Astrocyte (in vitro differentiated cells and primary cell): ENCODE measurements around the gene ZNF277.

Source experiments
- EZH2 ChIP-seq: IDR thresholded peaks from 2 replicates; pipeline ENCODE4 v1.6.1; 2012; ENCODE audit warnings: mild to moderate bottlenecking, low read length, inconsistent platforms; ENCODE audit not compliant: insufficient read depth
- TF ChIP-seq, protein P1 (sequence below): IDR thresholded peaks from 2 replicates; pipeline ENCODE4 v1.5.1; 2011; ENCODE audit warnings: low read depth, mild to moderate bottlenecking, inconsistent platforms, low read length, moderate library complexity; ENCODE audit not compliant: insufficient read depth

DNA sequence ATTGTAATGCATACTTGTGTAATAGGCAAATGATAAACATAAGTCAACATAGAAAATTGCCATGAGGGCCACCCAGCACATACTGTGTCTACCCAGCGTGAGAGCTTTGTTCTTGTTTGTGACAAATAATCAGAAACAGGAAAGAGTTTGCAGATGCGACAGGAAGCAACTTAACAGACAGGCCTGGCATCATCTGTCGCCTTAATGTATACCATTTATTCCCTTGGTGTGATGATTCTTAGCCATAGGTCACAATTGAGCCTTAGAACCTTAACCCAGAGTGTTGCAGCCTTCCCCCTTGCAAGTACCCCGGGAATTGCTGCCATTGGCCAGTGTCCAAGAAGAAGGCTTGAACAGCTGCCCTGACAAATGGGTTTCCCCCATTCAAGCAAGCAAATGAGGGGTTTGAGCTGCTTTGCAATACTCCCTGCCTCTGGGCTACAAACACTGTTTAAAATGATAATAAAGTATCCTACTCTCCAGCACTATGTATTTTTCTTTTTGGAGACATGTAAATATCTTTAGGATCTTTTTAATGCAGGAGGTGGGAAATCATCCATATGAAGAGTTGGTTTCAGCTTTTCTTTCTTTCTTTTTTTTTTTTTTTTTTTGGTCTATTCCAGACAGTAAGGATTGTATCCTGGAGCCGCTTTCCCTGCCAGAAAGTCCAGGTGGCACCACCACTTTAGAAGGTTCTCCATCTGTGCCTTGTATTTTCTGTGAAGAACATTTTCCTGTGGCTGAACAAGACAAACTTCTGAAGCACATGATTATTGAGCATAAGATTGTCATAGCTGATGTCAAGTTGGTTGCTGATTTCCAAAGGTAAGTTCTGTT is 80.0 kb downstream of the ZNF277 start:
- TF ChIP-seq, protein P1, sequence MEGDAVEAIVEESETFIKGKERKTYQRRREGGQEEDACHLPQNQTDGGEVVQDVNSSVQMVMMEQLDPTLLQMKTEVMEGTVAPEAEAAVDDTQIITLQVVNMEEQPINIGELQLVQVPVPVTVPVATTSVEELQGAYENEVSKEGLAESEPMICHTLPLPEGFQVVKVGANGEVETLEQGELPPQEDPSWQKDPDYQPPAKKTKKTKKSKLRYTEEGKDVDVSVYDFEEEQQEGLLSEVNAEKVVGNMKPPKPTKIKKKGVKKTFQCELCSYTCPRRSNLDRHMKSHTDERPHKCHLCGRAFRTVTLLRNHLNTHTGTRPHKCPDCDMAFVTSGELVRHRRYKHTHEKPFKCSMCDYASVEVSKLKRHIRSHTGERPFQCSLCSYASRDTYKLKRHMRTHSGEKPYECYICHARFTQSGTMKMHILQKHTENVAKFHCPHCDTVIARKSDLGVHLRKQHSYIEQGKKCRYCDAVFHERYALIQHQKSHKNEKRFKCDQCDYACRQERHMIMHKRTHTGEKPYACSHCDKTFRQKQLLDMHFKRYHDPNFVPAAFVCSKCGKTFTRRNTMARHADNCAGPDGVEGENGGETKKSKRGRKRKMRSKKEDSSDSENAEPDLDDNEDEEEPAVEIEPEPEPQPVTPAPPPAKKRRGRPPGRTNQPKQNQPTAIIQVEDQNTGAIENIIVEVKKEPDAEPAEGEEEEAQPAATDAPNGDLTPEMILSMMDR: no peak
- TF ChIP-seq EZH2: no peak
